ENCODE results near the gene SEMA3A.

DNA sequence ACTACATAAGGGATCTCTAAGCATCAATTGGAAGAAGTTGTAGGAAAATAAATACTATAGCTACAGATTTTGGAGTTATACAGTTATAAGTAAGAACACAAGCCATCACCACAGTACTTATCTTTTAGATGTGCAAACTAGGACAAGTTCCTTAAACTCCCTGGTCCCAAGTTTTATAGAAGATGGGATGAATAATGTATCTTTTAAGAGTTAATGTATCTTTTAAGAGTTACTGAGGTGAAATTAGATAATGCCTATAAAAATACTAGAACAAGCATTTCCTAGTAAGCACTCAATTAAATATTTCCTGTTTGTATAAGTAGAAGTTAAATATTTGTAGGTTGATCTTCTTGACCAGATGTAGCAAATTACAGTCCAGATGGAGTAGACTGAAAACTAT lies 56.8 kb downstream of the SEMA3A start:
- TF ChIP-seq, protein P1, sequence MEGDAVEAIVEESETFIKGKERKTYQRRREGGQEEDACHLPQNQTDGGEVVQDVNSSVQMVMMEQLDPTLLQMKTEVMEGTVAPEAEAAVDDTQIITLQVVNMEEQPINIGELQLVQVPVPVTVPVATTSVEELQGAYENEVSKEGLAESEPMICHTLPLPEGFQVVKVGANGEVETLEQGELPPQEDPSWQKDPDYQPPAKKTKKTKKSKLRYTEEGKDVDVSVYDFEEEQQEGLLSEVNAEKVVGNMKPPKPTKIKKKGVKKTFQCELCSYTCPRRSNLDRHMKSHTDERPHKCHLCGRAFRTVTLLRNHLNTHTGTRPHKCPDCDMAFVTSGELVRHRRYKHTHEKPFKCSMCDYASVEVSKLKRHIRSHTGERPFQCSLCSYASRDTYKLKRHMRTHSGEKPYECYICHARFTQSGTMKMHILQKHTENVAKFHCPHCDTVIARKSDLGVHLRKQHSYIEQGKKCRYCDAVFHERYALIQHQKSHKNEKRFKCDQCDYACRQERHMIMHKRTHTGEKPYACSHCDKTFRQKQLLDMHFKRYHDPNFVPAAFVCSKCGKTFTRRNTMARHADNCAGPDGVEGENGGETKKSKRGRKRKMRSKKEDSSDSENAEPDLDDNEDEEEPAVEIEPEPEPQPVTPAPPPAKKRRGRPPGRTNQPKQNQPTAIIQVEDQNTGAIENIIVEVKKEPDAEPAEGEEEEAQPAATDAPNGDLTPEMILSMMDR (IDR thresholded peaks at IDR 0.05), result no peak
- no peak for TF ChIP-seq POLR2A (IDR thresholded peaks at IDR 0.05)

Data from heart left ventricle (tissue), 13 donors.